NOMO-1 treated with dmso at 0.1 percent for 144 hours (cell line): ENCODE measurements around the gene TUSC2.
A peak's percentile ranks its signal among the peaks of the same experiment; 100 is the strongest.
"Not testable (repeated sequence)": the region's sequence is repeated elsewhere in the genome, so short reads cannot be mapped to it uniquely, and the experiment has no call there.

ENCODE experiments used
- DNase-seq: peaks from one replicate; lab custom pipeline; 2025; ENCODE audit not compliant: unreplicated experiment; lab: John Stamatoyannopoulos, UW

The TUSC2 gene

GRCh38 chr3:50319894-50320625 is 8.0 kb downstream of the TUSC2 start:
- no peak for DNase-seq

GRCh38 chr3:50319181-50319893 is 8.7 kb downstream of the TUSC2 start:
- DNase-seq, result no peak

- no peak for DNase-seq
Observed at GRCh38 chr3:50318615-50319014, 9.4 kb downstream of the TUSC2 start.

GRCh38 chr3:50318163-50318562 is 9.9 kb downstream of the TUSC2 start:
- DNase-seq, result no peak

GRCh38 chr3:50317300-50317699 is 10.7 kb downstream of the TUSC2 start:
- DNase-seq, result no peak

GRCh38 chr3:50316657-50317242 is 11.3 kb downstream of the TUSC2 start:
- DNase-seq, result no peak

- no peak for DNase-seq
Observed at GRCh38 chr3:50314816-50315215, 13.2 kb downstream of the TUSC2 start.

GRCh38 chr3:50314342-50314741 is 13.7 kb downstream of the TUSC2 start:
- no peak for DNase-seq

GRCh38 chr3:50312041-50312440 is 16.0 kb downstream of the TUSC2 start:
- DNase-seq, result not testable (repeated sequence)

GRCh38 chr3:50304601-50305000 is 23.4 kb downstream of the TUSC2 start:
- no peak for DNase-seq

- DNase-seq, result no peak
Observed at GRCh38 chr3:50303013-50303815, 24.8 kb downstream of the TUSC2 start, which contains the start of gene HYAL1. Gene HYAL1 (minus strand): TSS chr3:50303574. CDS start chr3:50302956, 618 bp downstream.

- DNase-seq, result no peak
Observed at GRCh38 chr3:50302095-50303012, 25.7 kb downstream of the TUSC2 start.

- no peak for DNase-seq
Observed at GRCh38 chr3:50300681-50301254, 27.3 kb downstream of the TUSC2 start.

- DNase-seq, result peak; percentile 71
Observed at GRCh38 chr3:50299929-50300680, 27.9 kb downstream of the TUSC2 start.

- no peak for DNase-seq
Observed at GRCh38 chr3:50299638-50299928, 28.4 kb downstream of the TUSC2 start.

- DNase-seq, result peak; percentile 100
Observed at GRCh38 chr3:50298836-50299637, 29.0 kb downstream of the TUSC2 start, which contains the start of the genes HYAL3 and NAA80. Gene HYAL3 (minus strand): TSS chr3:50299405. CDS start chr3:50295602, 3,803 bp downstream. Gene NAA80 (minus strand): TSS chr3:50299405. CDS start chr3:50297463, 1,942 bp downstream.

GRCh38 chr3:50297896-50298725 is 29.9 kb downstream of the TUSC2 start:
- peak; percentile 14 for DNase-seq
